Karpas-422 (cell line): ENCODE measurements around the gene SLC4A1AP. TPM values are rescaled to one million over a fixed set of nuclear protein-coding genes. Genes with fewer than 3 reads are reported as not detected.

Source experiments
- DNase-seq: peaks from one replicate; pipeline ENCODE4 v3.0.0-alpha.2; 2015
- H2AFZ ChIP-seq: fragments of 200-600 bp; sonication (generic); 2 replicates; pipeline ENCODE4 v1.6.1; 2014; ENCODE audit warnings: antibody characterized with exemption, low read length, mixed read lengths
- H3K27ac ChIP-seq: fragments of 200-600 bp; sonication (generic); 2 replicates; pipeline ENCODE4 v1.5.1; 2014; ENCODE audit warnings: mild to moderate bottlenecking, low read length, moderate library complexity
- H3K27me3 ChIP-seq: fragments of 200-600 bp; sonication (generic); 2 replicates; pipeline ENCODE4 v1.6.1; 2014; ENCODE audit warnings: low read length, mixed read lengths
- H3K36me3 ChIP-seq: fragments of 200-600 bp; sonication (generic); 2 replicates; pipeline ENCODE4 v1.6.1; 2014; ENCODE audit warnings: low read length, mixed read lengths; ENCODE audit not compliant: insufficient read depth
- H3K4me1 ChIP-seq: fragments of 200-600 bp; sonication (generic); 2 replicates; pipeline ENCODE4 v1.6.1; 2014; ENCODE audit warnings: mild to moderate bottlenecking, low read length, mixed read lengths
- H3K4me2 ChIP-seq: fragments of 200-600 bp; sonication (generic); 2 replicates; pipeline ENCODE4 v1.6.1; 2014; ENCODE audit warnings: low read length, low read depth, mild to moderate bottlenecking; ENCODE audit not compliant: poor library complexity, severe bottlenecking
- H3K4me3 ChIP-seq: fragments of 200-600 bp; sonication (generic); 2 replicates; pipeline ENCODE4 v1.5.1; 2014; ENCODE audit warnings: mild to moderate bottlenecking, antibody characterized with exemption, low read length, mixed read lengths
- H3K79me2 ChIP-seq: fragments of 200-600 bp; sonication (generic); 2 replicates; pipeline ENCODE4 v1.6.1; 2014; ENCODE audit warnings: mild to moderate bottlenecking, low read length, mixed read lengths
- H3K9ac ChIP-seq: fragments of 200-600 bp; sonication (generic); 2 replicates; pipeline ENCODE4 v1.6.0; 2014; ENCODE audit warnings: low read length
- H3K9me2 ChIP-seq: fragments of 200-600 bp; sonication (generic), shearing (Covaris generic); replicated peaks from 2 replicates; pipeline ENCODE4 v1.6.0; 2014; ENCODE audit warnings: mild to moderate bottlenecking, low read length, moderate library complexity; ENCODE audit not compliant: insufficient read depth
- H3K9me3 ChIP-seq: fragments of 300-700, 200-600 bp; sonication (generic); 2 replicates; pipeline ENCODE4 v1.6.1; 2014; ENCODE audit warnings: low read length, mixed read lengths
- H4K20me1 ChIP-seq: fragments of 200-600 bp; sonication (generic); 2 replicates; pipeline ENCODE4 v1.6.1; 2014; ENCODE audit warnings: mild to moderate bottlenecking, antibody characterized with exemption, low read length, low read depth; ENCODE audit not compliant: insufficient read depth
- total RNA-seq: library from RNA; depleted of rRNA; stranded (reverse); fragments of >200 nt; shearing (Covaris generic); gene quantifications from 2 replicates; pipeline ENCODE4 v1.2.3, GENCODE V29; 2014; ENCODE audit warnings: low replicate concordance

SLC4A1AP gene
- total RNA-seq, 1 experiment from 2014 or later = 19.8 TPM

DNA sequence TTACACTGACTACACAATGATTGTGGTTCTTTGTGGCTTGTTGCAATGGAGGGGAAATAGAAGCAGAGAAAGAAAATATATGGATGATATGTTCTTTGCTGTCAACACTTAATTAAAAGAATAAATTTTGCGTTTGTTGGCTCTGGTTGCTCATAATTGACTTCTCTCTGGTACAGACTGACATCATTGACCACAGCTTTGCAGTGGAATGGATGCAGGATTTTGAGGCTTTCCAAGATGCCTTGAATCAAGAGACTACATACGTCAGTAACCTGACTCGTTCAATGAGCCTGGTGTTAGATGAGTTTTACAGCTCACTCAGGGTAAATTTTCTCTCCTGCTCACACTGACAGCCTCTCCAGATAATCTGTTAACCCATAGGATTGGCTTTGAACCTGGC is 25.0 kb upstream of the SLC4A1AP start:
- no peak for DNase-seq
- H3K36me3 ChIP-seq = peaks cover 56% of the 10 kb centered on the region
- no peaks in the 10 kb centered on the region for H4K20me1 ChIP-seq
- H2AFZ ChIP-seq = no peak overlapping the region
- no peaks in the 10 kb centered on the region for H3K27me3 ChIP-seq
- no peaks in the 10 kb centered on the region for H3K9me3 ChIP-seq
- no peaks in the 10 kb centered on the region for H3K9me2 ChIP-seq
- H3K79me2 ChIP-seq = no peaks in the 10 kb centered on the region
- no peak overlapping the region for H3K27ac ChIP-seq
- no peaks in the 10 kb centered on the region for H3K4me1 ChIP-seq
- no peak overlapping the region for H3K9ac ChIP-seq
- no peak overlapping the region for H3K4me3 ChIP-seq
- no peak overlapping the region for H3K4me2 ChIP-seq

DNA sequence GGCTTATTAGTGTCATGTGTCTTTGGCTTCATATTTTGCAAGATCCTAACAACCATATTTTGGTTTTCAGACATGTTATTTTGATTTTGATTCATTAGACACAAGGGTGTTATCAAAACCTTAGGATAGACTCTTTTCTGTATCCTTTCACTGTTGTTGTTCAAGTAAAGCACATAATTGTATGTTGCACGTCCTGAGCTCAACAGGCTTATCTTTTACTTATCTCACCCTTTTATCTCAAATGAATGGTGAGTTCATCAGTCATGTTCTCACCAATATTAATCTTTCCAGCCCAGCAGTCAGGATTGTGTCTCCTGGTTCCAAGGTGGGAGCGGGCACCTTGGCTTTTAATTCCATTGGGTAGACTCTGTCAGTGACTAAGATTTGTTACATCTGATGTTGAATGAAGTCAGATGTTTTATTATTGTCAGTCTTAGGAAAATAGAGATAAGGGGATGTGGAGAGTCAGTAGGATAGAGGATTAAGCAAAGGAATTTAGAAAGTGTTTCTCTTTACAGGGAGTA is 22.9 kb upstream of the SLC4A1AP start:
- Histone ChIP-seq H3K79me2 (no peaks in the 10 kb centered on the region), H3K36me3 (peaks cover 42% of the 10 kb centered on the region)

DNA sequence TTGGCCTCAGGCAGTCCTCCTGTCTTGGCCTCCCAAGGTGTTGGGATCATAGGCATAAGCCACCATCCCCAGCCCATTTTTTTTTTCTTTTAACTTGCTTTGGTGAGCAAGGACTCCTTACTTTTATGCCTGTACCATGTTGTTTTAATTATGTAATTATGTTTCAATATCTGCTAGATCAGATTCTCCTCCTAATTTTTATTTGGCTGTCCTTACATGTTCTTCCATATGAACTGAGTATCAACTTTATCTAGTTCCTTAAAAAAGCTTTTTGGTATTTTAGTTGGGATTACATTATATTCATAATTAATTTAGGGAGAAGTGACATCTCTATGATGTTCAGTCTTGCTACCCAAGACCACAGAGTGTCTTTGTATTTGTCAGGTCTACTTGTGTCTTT is 18.5 kb upstream of the SLC4A1AP start:
- Histone ChIP-seq H3K9me3 (no peaks in the 10 kb centered on the region), H3K9ac (no peak overlapping the region), H3K79me2 (no peaks in the 10 kb centered on the region), H3K27me3 (no peaks in the 10 kb centered on the region), H2AFZ (no peak overlapping the region), H3K4me1 (no peaks in the 10 kb centered on the region), H3K4me2 (no peak overlapping the region), H3K4me3 (no peak overlapping the region), H4K20me1 (no peaks in the 10 kb centered on the region), H3K27ac (no peak overlapping the region), H3K9me2 (no peaks in the 10 kb centered on the region), H3K36me3 (peaks cover 32% of the 10 kb centered on the region)
- no peak for DNase-seq

More for the DNA sequence above, 22.9 kb upstream of the SLC4A1AP start:
- Histone ChIP-seq H3K9me3 (no peaks in the 10 kb centered on the region), H3K9ac (no peak overlapping the region), H3K4me3 (no peak overlapping the region), H2AFZ (no peak overlapping the region), H3K27me3 (no peaks in the 10 kb centered on the region), H4K20me1 (no peaks in the 10 kb centered on the region), H3K9me2 (no peaks in the 10 kb centered on the region), H3K27ac (no peak overlapping the region), H3K4me2 (no peak overlapping the region), H3K4me1 (no peaks in the 10 kb centered on the region)
- no peak for DNase-seq

DNA sequence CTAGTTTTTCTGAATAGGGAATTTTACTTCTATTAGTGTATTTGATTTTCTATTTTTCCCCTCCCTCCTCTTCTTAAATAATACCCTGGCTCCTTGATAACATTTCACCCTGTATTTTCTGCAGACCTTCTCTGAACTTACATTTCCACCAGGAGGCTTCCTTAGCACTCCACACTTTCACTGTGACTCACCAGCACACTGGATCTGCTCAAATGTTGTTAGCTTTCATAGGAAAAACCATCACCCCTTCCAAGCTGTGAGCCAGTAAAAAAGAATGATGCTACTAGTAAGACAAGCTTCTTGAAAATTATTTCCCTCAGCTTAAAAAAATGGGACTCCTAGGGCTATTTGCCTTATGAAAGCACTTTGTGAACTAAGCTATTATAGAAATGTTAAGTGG is 16.4 kb upstream of the SLC4A1AP start:
- Histone ChIP-seq H3K9me3 (no peaks in the 10 kb centered on the region), H3K27ac (no peak overlapping the region), H3K9ac (no peak overlapping the region), H3K27me3 (no peaks in the 10 kb centered on the region), H2AFZ (no peak overlapping the region), H3K4me3 (no peak overlapping the region), H3K79me2 (no peaks in the 10 kb centered on the region), H3K9me2 (no peaks in the 10 kb centered on the region), H3K36me3 (peaks cover 36% of the 10 kb centered on the region), H3K4me1 (peaks cover 3% of the 10 kb centered on the region; the same call in 1 of the 2 replicates), H4K20me1 (no peaks in the 10 kb centered on the region), H3K4me2 (no peak overlapping the region)
- DNase-seq = no peak

DNA sequence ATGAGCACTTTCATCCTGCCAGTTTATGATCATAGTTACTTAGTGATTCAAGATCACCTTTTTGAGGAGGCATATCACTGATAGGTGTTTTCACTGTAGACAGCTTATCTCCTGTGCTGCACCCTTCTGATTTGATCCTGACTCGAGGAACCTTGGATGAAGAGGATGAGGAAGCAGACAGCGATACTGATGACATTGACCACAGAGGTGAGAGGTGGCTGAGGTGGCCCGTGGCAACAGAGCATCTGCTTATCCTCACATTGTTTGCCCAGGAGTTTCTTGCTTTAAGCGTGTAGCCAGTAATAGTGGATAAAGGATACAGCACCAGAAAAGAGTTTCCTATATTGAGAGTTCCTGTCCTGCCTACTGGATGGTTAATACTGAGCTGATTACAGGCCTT is 16.0 kb upstream of the SLC4A1AP start:
- no peak for DNase-seq
- Histone ChIP-seq H3K36me3 (peaks cover 39% of the 10 kb centered on the region), H3K27ac (no peak overlapping the region), H3K4me1 (peaks cover 3% of the 10 kb centered on the region; the same call in 1 of the 2 replicates), H3K79me2 (no peaks in the 10 kb centered on the region), H4K20me1 (no peaks in the 10 kb centered on the region), H3K4me2 (no peak overlapping the region), H2AFZ (no peak overlapping the region), H3K9me2 (no peaks in the 10 kb centered on the region), H3K9ac (no peak overlapping the region), H3K9me3 (no peaks in the 10 kb centered on the region), H3K4me3 (no peak overlapping the region), H3K27me3 (no peaks in the 10 kb centered on the region)

DNA sequence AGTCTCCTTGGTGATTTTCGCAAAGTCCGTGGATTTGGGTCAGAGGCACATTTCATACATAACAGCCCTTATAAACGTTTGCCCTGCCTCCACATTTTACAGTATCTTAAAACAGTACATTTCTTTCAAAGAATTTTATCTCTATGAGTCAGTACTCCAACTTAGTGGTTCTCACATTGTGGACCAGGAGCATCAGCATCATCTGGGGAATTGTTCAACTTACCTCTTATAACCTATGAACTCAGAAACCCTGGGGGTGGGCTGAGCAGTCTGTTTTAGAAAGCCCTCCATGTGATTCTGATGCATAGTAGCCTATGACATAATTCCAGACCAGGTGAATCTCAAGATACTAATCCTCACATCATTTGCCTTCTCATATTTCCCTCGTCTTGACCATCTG is 12.6 kb upstream of the SLC4A1AP start:
- Histone ChIP-seq H2AFZ (no peak overlapping the region), H3K4me2 (no peak overlapping the region), H3K36me3 (peaks cover 52% of the 10 kb centered on the region), H3K9me2 (no peaks in the 10 kb centered on the region), H3K27me3 (no peaks in the 10 kb centered on the region), H3K4me1 (peaks cover 3% of the 10 kb centered on the region; the same call in 1 of the 2 replicates), H3K79me2 (no peaks in the 10 kb centered on the region), H3K9ac (no peak overlapping the region), H4K20me1 (no peaks in the 10 kb centered on the region), H3K9me3 (no peaks in the 10 kb centered on the region), H3K4me3 (no peak overlapping the region), H3K27ac (no peak overlapping the region)
- DNase-seq = no peak

DNA sequence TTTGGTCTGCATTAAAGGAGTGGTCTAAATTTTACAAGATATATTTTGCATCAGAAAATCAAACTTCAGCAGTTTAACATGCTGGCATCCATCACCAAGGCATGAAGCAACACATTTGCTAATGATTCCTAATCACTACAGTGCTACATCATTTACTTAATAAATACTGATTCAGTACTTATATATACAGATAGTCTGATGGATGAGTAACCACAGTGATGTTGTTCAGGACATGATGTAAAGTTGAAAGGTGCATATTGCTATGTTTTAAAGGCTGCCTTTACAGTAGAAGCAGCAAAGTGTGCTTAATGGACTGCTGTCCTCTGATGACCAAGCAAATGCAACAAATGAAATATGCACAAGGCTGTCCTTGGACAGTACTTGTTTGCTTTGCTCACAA is 11.3 kb upstream of the SLC4A1AP start:
- Histone ChIP-seq H3K36me3 (peaks cover 58% of the 10 kb centered on the region), H3K4me3 (no peak overlapping the region), H3K4me2 (no peak overlapping the region), H3K4me1 (peaks cover 3% of the 10 kb centered on the region; the same call in 1 of the 2 replicates), H3K9me3 (no peaks in the 10 kb centered on the region), H3K27me3 (no peaks in the 10 kb centered on the region), H3K9me2 (no peaks in the 10 kb centered on the region), H3K79me2 (peaks cover 6% of the 10 kb centered on the region), H2AFZ (no peak overlapping the region), H4K20me1 (no peaks in the 10 kb centered on the region), H3K27ac (no peak overlapping the region), H3K9ac (no peak overlapping the region)
- DNase-seq = no peak

DNA sequence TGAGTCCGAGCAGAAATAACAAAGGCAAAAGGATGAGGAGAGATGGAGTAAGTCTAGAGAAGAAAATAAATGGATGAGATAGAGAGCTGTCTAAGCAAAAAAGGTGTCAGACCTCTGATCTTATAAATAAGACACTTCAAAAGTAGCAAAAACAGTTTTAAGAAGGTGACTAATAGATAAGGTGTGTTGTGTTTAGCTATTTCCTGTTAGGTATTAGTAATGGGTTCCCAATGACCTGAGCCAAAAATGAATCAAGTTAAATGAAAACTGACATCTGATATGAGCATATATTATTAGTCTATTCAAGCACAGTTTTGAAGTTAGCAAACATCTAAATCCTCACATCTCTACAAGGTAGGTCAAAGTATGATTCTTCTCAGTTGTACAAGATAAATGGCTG is 10.9 kb upstream of the SLC4A1AP start:
- H3K4me3 ChIP-seq = no peak overlapping the region
- no peak overlapping the region for H2AFZ ChIP-seq
- H3K4me1 ChIP-seq = peaks cover 3% of the 10 kb centered on the region; the same call in 1 of the 2 replicates
- no peaks in the 10 kb centered on the region for H4K20me1 ChIP-seq
- DNase-seq = no peak
- H3K79me2 ChIP-seq = peaks cover 11% of the 10 kb centered on the region
- no peak overlapping the region for H3K4me2 ChIP-seq
- no peaks in the 10 kb centered on the region for H3K9me3 ChIP-seq
- H3K9ac ChIP-seq = no peak overlapping the region
- H3K27me3 ChIP-seq = no peaks in the 10 kb centered on the region
- peaks cover 61% of the 10 kb centered on the region for H3K36me3 ChIP-seq
- H3K27ac ChIP-seq = no peak overlapping the region
- no peaks in the 10 kb centered on the region for H3K9me2 ChIP-seq
